Activated B cell treated with CpG ODN at 0.5 μM for 24 hours (primary cell): ENCODE measurements around the gene NRARP. TPM values are rescaled to one million over a fixed set of nuclear protein-coding genes. Genes with fewer than 3 reads are reported as not detected.
"Not testable (repeated sequence)": the region's sequence is repeated elsewhere in the genome, so short reads cannot be mapped to it uniquely, and the experiment has no call there.

Source experiments
- ATAC-seq: fragments of 200-7000 bp; cut with Tn5 transposase; one replicate; pipeline ENCODE4 v1.10.0; 2021; ENCODE audit warnings: low read depth, mild to moderate bottlenecking, moderate library complexity
- CTCF ChIA-PET: fragments of 350-600 bp; sonication (Branson Sonifier 250); formaldehyde crosslinking; loops from one replicate; lab custom pipeline; 2021; ENCODE audit warnings: antibody characterized with exemption; lab: Charles Lee
- POLR2A ChIA-PET: fragments of 350-600 bp; sonication (Branson Sonifier 250); formaldehyde crosslinking; loops from one replicate; lab custom pipeline; 2021; ENCODE audit warnings: antibody characterized with exemption; lab: Charles Lee
- DNase-seq: peaks from one replicate; pipeline ENCODE4 v3.0.0; 2022
- H3K27ac Mint-ChIP-seq: one replicate; pipeline ENCODE4 v1.8.0; 2020; ENCODE audit warnings: mixed read lengths
- H3K27me3 Mint-ChIP-seq: one replicate; pipeline ENCODE4 v1.8.0; 2021; ENCODE audit warnings: mixed read lengths
- H3K36me3 Mint-ChIP-seq: one replicate; pipeline ENCODE4 v1.8.0; 2021; ENCODE audit warnings: low read depth, mixed read lengths
- H3K4me1 Mint-ChIP-seq: one replicate; pipeline ENCODE4 v1.8.0; 2021; ENCODE audit warnings: mixed read lengths
- H3K4me3 Mint-ChIP-seq: one replicate; pipeline ENCODE4 v1.8.0; 2020; ENCODE audit warnings: mild to moderate bottlenecking, mixed read lengths
- H3K9me3 Mint-ChIP-seq: one replicate; pipeline ENCODE4 v1.8.0; 2020; ENCODE audit warnings: mixed read lengths
- intact Hi-C: fragments of 100-400 bp; cut with micrococcal nuclease; formaldehyde crosslinking; loops from one replicate; pipeline ENCODE4 v1.15.1; 2024
- total RNA-seq: library from RNA; stranded (reverse); gene quantifications from 2 replicates; pipeline ENCODE4 v1.2.3, GENCODE V29; 2022
- TF ChIP-seq, protein P1 (sequence below): fragments of 200-600 bp; IDR thresholded peaks from one replicate; pipeline ENCODE4 v1.8.0; 2022; ENCODE audit warnings: antibody characterized with exemption, mild to moderate bottlenecking

NRARP gene
- total RNA-seq, 1 donor from 2014 or later, result 3.0 TPM

DNA sequence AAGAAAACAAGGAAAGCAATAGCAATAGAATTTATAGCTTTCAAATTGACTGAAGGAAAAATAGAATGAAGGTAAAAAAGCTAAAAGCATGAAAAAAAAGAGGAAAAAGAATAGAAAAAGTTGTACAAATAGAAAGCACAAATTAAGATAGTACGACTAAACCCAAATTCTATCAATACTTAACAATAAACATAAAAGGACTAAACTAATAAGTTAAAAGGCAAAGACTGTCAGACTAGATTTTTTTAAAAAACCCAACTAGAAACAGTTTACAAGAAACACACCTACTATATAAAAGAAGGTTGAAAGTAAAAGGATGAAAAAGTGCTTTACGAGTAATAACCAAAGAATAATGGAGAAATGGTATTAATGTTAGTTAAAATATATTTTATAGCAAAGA lies 34.7 kb upstream of the NRARP start:
- peaks cover 4% of the 10 kb centered on the region for H3K27me3 Mint-ChIP-seq
- ATAC-seq, result no peak
- TF ChIP-seq, protein P1, sequence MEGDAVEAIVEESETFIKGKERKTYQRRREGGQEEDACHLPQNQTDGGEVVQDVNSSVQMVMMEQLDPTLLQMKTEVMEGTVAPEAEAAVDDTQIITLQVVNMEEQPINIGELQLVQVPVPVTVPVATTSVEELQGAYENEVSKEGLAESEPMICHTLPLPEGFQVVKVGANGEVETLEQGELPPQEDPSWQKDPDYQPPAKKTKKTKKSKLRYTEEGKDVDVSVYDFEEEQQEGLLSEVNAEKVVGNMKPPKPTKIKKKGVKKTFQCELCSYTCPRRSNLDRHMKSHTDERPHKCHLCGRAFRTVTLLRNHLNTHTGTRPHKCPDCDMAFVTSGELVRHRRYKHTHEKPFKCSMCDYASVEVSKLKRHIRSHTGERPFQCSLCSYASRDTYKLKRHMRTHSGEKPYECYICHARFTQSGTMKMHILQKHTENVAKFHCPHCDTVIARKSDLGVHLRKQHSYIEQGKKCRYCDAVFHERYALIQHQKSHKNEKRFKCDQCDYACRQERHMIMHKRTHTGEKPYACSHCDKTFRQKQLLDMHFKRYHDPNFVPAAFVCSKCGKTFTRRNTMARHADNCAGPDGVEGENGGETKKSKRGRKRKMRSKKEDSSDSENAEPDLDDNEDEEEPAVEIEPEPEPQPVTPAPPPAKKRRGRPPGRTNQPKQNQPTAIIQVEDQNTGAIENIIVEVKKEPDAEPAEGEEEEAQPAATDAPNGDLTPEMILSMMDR, result no peak
- H3K4me3 Mint-ChIP-seq, result no peak overlapping the region
- intact Hi-C loops, result no loop called here
- CTCF ChIA-PET, result no interaction called here
- peaks cover 4% of the 10 kb centered on the region for H3K9me3 Mint-ChIP-seq
- no peak for DNase-seq
- no peak overlapping the region for H3K27ac Mint-ChIP-seq
- POLR2A ChIA-PET, result interaction anchor here (0.7 kb wide), 1 partner anchor 250 kb away, joined by 4 read pairs; no protein-coding TSS in a partner anchor
- H3K4me1 Mint-ChIP-seq, result peaks cover 6% of the 10 kb centered on the region
- no peaks in the 10 kb centered on the region for H3K36me3 Mint-ChIP-seq

DNA sequence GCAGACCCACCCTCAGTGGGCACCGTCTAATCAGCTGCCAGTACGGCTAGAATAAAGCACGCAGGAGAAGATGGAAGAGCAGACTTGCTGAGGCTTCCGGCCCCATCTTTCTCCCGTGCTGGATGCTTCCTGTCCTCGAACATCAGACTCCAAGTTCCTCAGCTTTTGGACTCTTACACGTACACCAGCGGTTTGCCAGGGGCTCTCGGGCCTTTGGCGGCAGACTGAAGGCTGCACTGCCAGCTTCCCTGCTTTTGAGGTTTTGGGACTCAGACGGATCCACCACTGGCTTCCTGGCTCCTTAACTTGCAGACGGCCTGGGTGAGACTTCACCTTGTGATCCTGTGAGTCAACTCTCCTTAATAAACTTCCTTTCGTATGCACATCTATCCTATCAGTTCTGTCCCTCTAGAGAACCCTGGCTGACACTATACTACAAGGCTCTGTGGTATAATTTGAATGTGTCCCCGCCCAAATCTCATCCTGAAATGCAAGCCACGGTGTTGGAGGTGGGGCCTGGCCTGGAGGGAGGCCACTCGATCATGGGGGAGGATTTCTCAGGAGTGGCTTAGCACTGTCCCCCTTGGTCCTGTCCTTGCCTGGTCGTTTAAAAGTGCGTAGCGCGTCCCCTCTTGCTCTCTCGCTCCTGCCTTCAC lies 31.1 kb upstream of the NRARP start:
- TF ChIP-seq, protein P1, result no peak
- POLR2A ChIA-PET, result no interaction called here
- Mint-ChIP-seq H3K27ac (no peak overlapping the region), H3K4me1 (peaks cover 6% of the 10 kb centered on the region), H3K36me3 (no peaks in the 10 kb centered on the region), H3K27me3 (peaks cover 5% of the 10 kb centered on the region), H3K4me3 (no peak overlapping the region), H3K9me3 (peaks cover 4% of the 10 kb centered on the region)
- DNase-seq (no peak), ATAC-seq (no peak)
- intact Hi-C loops, result no loop called here
- CTCF ChIA-PET, result no interaction called here

DNA sequence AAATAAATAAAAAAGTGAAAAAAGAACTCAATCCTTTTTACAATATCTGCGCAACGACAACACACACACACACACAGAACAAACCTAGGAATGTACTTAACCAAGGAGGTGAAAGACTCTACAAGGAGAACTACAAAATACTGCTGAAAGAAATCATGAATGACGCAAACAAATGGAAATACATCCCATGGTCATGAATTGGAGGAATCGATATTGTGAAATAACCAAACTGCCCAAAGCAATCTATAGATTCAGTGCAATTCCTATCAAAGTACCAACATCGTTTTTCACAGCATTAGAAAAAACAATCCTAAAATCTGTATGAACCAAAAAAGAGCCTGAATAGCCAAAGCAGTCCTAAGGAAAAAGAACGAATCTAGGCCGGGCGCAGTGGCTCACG lies 29.9 kb upstream of the NRARP start:
- ATAC-seq (no peak), DNase-seq (no peak)
- peaks cover 12% of the 10 kb centered on the region for H3K27me3 Mint-ChIP-seq
- intact Hi-C loops, result no loop called here
- TF ChIP-seq, protein P1, result no peak
- H3K4me1 Mint-ChIP-seq, result peaks cover 15% of the 10 kb centered on the region
- H3K4me3 Mint-ChIP-seq, result no peak overlapping the region
- no peak overlapping the region for H3K27ac Mint-ChIP-seq
- H3K36me3 Mint-ChIP-seq, result no peaks in the 10 kb centered on the region
- H3K9me3 Mint-ChIP-seq, result peaks cover 4% of the 10 kb centered on the region
- ChIA-PET CTCF (no interaction called here), POLR2A (no interaction called here)

DNA sequence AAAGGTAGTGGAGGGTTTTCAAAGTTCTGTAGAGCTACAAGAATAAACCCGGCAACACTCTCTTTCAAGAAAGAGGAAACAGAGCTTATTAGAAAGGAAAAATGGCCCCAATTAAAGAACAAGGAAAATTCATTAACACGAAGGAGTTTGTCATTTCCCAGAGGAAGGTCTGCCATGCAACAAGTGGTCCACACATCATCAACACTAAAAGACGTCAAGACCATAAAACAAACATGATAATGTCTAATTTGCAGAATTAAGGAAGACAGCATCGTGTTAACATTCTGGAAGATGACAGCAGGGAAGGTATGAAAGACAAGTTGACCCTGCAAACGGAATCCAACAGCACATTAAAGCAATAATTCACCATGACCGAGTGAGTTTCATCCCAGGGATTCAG lies 28.6 kb upstream of the NRARP start:
- H3K36me3 Mint-ChIP-seq, result peaks cover 2% of the 10 kb centered on the region
- peaks cover 28% of the 10 kb centered on the region for H3K4me1 Mint-ChIP-seq
- ATAC-seq, result no peak
- POLR2A ChIA-PET, result interaction anchor here (0.8 kb wide), 1 partner anchor 92 kb away, joined by 5 read pairs; the partner anchor contains the start of genes EXD3 and NOXA1
- TF ChIP-seq, protein P1, result no peak
- peaks cover 2% of the 10 kb centered on the region for H3K9me3 Mint-ChIP-seq
- no peak overlapping the region for H3K4me3 Mint-ChIP-seq
- no peak overlapping the region for H3K27ac Mint-ChIP-seq
- peaks cover 14% of the 10 kb centered on the region for H3K27me3 Mint-ChIP-seq
- DNase-seq, result no peak
- CTCF ChIA-PET, result no interaction called here
- intact Hi-C loops, result no loop called here

DNA sequence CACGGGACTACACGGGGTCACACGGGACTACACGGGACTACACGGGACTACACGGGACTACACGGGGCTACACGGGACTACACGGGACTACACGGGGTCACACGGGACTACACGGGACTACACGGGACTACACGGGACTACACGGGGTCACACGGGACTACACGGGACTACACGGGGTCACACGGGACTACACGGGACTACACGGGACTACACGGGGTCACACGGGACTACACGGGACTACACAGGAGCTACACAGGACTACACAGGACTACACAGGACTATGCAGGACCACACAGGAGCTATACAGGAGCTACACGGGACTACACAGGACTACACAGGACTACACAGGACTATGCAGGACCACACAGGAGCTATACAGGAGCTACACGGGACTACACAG lies 27.5 kb upstream of the NRARP start:
- H3K36me3 Mint-ChIP-seq, POLR2A ChIA-PET, ATAC-seq, H3K4me3 Mint-ChIP-seq, DNase-seq, CTCF ChIA-PET, H3K27ac Mint-ChIP-seq, H3K9me3 Mint-ChIP-seq, intact Hi-C loops: not testable (repeated sequence)
- Mint-ChIP-seq H3K4me1 (peaks cover 26% of the 10 kb centered on the region), H3K27me3 (peaks cover 14% of the 10 kb centered on the region)

DNA sequence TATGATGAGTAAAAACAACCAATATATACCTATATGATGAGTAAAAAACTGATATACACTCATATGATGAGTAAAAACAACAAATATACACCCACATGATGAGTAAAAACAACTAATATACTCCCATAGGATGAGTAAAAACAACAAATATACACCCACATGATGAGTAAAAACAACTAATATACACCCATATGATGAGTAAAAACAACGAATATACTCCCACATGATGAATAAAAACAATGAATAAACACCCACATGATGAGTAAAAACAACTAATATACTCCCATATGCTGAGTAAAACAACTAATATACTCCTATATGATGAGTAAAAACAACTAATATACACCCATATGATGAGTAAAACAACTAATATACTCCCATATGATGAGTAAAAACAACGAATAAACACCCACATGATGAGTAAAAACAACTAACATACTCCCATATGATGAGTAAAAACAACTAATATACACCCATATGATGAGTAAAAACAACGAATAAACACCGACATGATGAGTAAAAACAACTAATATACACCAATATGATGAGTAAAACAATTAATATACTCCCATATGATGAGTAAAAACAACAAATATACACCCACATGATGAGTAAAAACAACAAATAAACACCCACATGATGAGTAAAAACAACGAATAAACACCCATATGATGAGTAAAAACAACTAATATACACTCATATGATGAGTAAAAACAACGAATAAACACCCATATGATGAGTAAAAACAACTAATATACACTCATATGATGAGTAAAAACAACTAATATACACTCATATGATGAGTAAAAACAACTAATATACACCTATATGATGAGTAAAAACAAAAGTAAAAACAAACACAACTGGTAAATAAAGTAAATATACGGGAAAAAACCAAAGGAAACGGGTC lies 25.8 kb upstream of the NRARP start:
- peaks cover 27% of the 10 kb centered on the region for H3K4me1 Mint-ChIP-seq
- POLR2A ChIA-PET, DNase-seq, ATAC-seq, H3K36me3 Mint-ChIP-seq, CTCF ChIA-PET, H3K9me3 Mint-ChIP-seq, H3K4me3 Mint-ChIP-seq: not testable (repeated sequence)
- intact Hi-C loops, result loop anchor here (2.0 kb wide), 1 partner anchor 87 kb away; the partner anchor contains the start of gene TUBB4B
- H3K27me3 Mint-ChIP-seq, result peaks cover 10% of the 10 kb centered on the region
- H3K27ac Mint-ChIP-seq, result peak overlapping the region; percentile 31
